H1 (cell line): ENCODE data around the gene EHBP1. TPM values are rescaled to one million over a fixed set of nuclear protein-coding genes. Genes with fewer than 3 reads are reported as not detected.

Experiments
- CTCF ChIA-PET: fragments of 300-600 bp; sonication (Branson Sonifier 250); formaldehyde crosslinking; loops from one replicate; lab custom pipeline; 2021; ENCODE audit not compliant: partially characterized antibody; lab: Charles Lee
- POLR2A ChIA-PET: fragments of 300-600 bp; sonication (Branson Sonifier 250); formaldehyde crosslinking; loops from one replicate; lab custom pipeline; 2021; ENCODE audit warnings: inconsistent platforms; ENCODE audit not compliant: partially characterized antibody; lab: Charles Lee
- DNase-seq, 2 experiments: peaks; one replicate each; pipeline versions ENCODE4 v3.0.0 to v3.0.0-alpha.2; 2010 to 2022; ENCODE audit warnings: low spot score in 2 of 2, low read depth in 1 of 2, mixed read lengths in 1 of 2
- FAIRE-seq: peaks from 2 replicates; lab custom pipeline; 2011; peaks lifted over from hg19 to GRCh38; lab: Jason Lieb, UNC
- H2AFZ ChIP-seq: 2 replicates; pipeline ENCODE4 v1.8.1; 2012; ENCODE audit warnings: low read length, inconsistent platforms
- H2AK5ac ChIP-seq: 2 replicates; pipeline ENCODE4 v1.6.1; 2013; ENCODE audit warnings: low read depth, low read length
- H2BK120ac ChIP-seq: replicated peaks from 2 replicates; pipeline ENCODE3; 2013; ENCODE audit warnings: low read depth, low read length, inconsistent platforms
- H2BK12ac ChIP-seq: 2 replicates; pipeline ENCODE4 v1.6.1; 2013; ENCODE audit warnings: low read depth, low read length
- H2BK15ac ChIP-seq: 2 replicates; pipeline ENCODE4 v1.6.1; 2013; ENCODE audit warnings: low read length
- H2BK20ac ChIP-seq: 2 replicates; pipeline ENCODE4 v1.6.1; 2013; ENCODE audit warnings: low read length
- H2BK5ac ChIP-seq: 2 replicates; pipeline ENCODE4 v1.6.1; 2013; ENCODE audit warnings: low read depth, low read length
- H3K14ac ChIP-seq: 2 replicates; pipeline ENCODE4 v1.6.1; 2013; ENCODE audit warnings: inconsistent platforms; ENCODE audit not compliant: insufficient read length
- H3K18ac ChIP-seq: 2 replicates; pipeline ENCODE4 v1.6.1; 2013; ENCODE audit warnings: low read length; ENCODE audit errors: extremely low read depth
- H3K23ac ChIP-seq: 2 replicates; pipeline ENCODE4 v1.6.1; 2013; ENCODE audit warnings: inconsistent platforms; ENCODE audit not compliant: insufficient read length
- H3K23me2 ChIP-seq: 2 replicates; pipeline ENCODE4 v1.6.1; 2013; ENCODE audit warnings: low read depth, low read length
- H3K27ac ChIP-seq: 2 replicates; pipeline ENCODE4 v1.6.1; 2011; ENCODE audit warnings: low read depth, low read length, inconsistent platforms
- H3K27me3 ChIP-seq, 4 experiments: replicated peaks in 1 of 4; 1 replicate in 1 of 4; 2 replicates in 3 of 4; pipeline versions ENCODE4 v1.6.1 to v1.8.1; 2011 to 2013; ENCODE audit warnings: low read length in 3 of 4, mild to moderate bottlenecking in 3 of 4, inconsistent platforms in 2 of 4, mixed read lengths in 2 of 4, moderate library complexity in 1 of 4; ENCODE audit not compliant: control insufficient read depth in 3 of 4, insufficient read depth in 3 of 4; ENCODE audit errors: extremely low read depth in 1 of 4
- H3K36me3 ChIP-seq, 4 experiments: 2 replicates each; pipeline versions ENCODE4 v1.6.1 to v1.8.1; 2011 to 2013; ENCODE audit warnings: mild to moderate bottlenecking in 4 of 4, low read length in 3 of 4, moderate library complexity in 2 of 4, control low read depth in 1 of 4, inconsistent platforms in 1 of 4; ENCODE audit not compliant: insufficient read depth in 4 of 4, control insufficient read depth in 2 of 4
- H3K4ac ChIP-seq: replicated peaks from 2 replicates; pipeline ENCODE3; 2013; ENCODE audit warnings: low read length, low read depth, mixed read lengths, inconsistent platforms; ENCODE audit not compliant: insufficient read length
- H3K4me1 ChIP-seq, 4 experiments: replicated peaks in 1 of 4; 1 replicate in 1 of 4; 2 replicates in 3 of 4; pipeline versions ENCODE4 v1.6.1 to v1.8.1; 2011 to 2013; ENCODE audit warnings: low read length in 3 of 4, inconsistent platforms in 2 of 4, mixed read lengths in 1 of 4; ENCODE audit not compliant: insufficient read depth in 4 of 4, control insufficient read depth in 3 of 4
- H3K4me2 ChIP-seq, 2 experiments: 2 replicates each; pipeline versions ENCODE4 v1.6.1 to v1.8.1; 2011 to 2013; ENCODE audit warnings: low read depth in 2 of 2, low read length in 2 of 2, control low read depth in 1 of 2, inconsistent platforms in 1 of 2, mild to moderate bottlenecking in 1 of 2; ENCODE audit not compliant: insufficient read depth in 1 of 2
- H3K4me3 ChIP-seq, 4 experiments: fragments of 200-600, 300-600 bp in 1 of 4; sonication (generic), shearing (Covaris generic), sonication (Bioruptor Twin) in 1 of 4; 2 replicates each; pipeline versions ENCODE4 v1.5.1 to v1.8.1; 2011 to 2016; ENCODE audit warnings: low read length in 4 of 4, low read depth in 3 of 4, control low read depth in 2 of 4, inconsistent platforms in 2 of 4, mild to moderate bottlenecking in 2 of 4, mixed read lengths in 1 of 4, moderate library complexity in 1 of 4; ENCODE audit not compliant: insufficient read depth in 2 of 4; ENCODE audit errors: extremely low read depth in 1 of 4
- H3K56ac ChIP-seq: replicated peaks from 2 replicates; pipeline ENCODE3; 2013; ENCODE audit warnings: low read depth, mild to moderate bottlenecking, mixed read lengths, low read length, inconsistent platforms; ENCODE audit not compliant: insufficient read length
- H3K79me1 ChIP-seq: 2 replicates; pipeline ENCODE4 v1.6.1; 2013; ENCODE audit warnings: low read depth, low read length, control low read depth
- H3K79me2 ChIP-seq, 2 experiments: 2 replicates each; pipeline versions ENCODE4 v1.6.1 to v1.8.1; 2012 to 2013; ENCODE audit warnings: low read length in 2 of 2, mild to moderate bottlenecking in 2 of 2, inconsistent platforms in 1 of 2; ENCODE audit not compliant: insufficient read depth in 2 of 2, control insufficient read depth in 1 of 2
- H3K9ac ChIP-seq, 4 experiments: replicated peaks in 1 of 4; 1 replicate in 1 of 4; 2 replicates in 3 of 4; pipeline versions ENCODE4 v1.6.1 to v1.8.1; 2011 to 2013; ENCODE audit warnings: low read depth in 3 of 4, low read length in 3 of 4, control low read depth in 2 of 4, mild to moderate bottlenecking in 2 of 4, moderate library complexity in 2 of 4, inconsistent platforms in 1 of 4; ENCODE audit errors: extremely low read depth in 1 of 4
- H3K9me3 ChIP-seq, 2 experiments: 2 replicates each; pipeline versions ENCODE4 v1.6.1 to v1.8.1; 2012 to 2013; ENCODE audit warnings: mild to moderate bottlenecking in 2 of 2, moderate library complexity in 2 of 2, control low read depth in 1 of 2, inconsistent platforms in 1 of 2, low read depth in 1 of 2, low read length in 1 of 2, mixed read lengths in 1 of 2; ENCODE audit not compliant: insufficient read depth in 2 of 2
- H4K20me1 ChIP-seq, 2 experiments: replicated peaks in 1 of 2; 2 replicates each; pipeline versions ENCODE3 to v1.8.1; 2011 to 2013; ENCODE audit warnings: inconsistent platforms in 2 of 2, low read length in 2 of 2, mild to moderate bottlenecking in 1 of 2; ENCODE audit not compliant: insufficient read depth in 2 of 2, control insufficient read depth in 1 of 2
- H4K5ac ChIP-seq: 2 replicates; pipeline ENCODE4 v1.6.1; 2013; ENCODE audit warnings: low read length, low read depth, mixed read lengths, inconsistent platforms; ENCODE audit not compliant: insufficient read length
- H4K8ac ChIP-seq: 2 replicates; pipeline ENCODE4 v1.8.0; 2013; ENCODE audit warnings: mild to moderate bottlenecking, moderate library complexity, low read length, inconsistent platforms; ENCODE audit not compliant: insufficient read depth; ENCODE audit errors: extremely low read depth
- H4K91ac ChIP-seq: replicated peaks from 2 replicates; pipeline ENCODE3; 2013; ENCODE audit warnings: low read length, mixed read lengths, inconsistent platforms; ENCODE audit not compliant: insufficient read length
- ASH2L ChIP-seq: fragments of 200-600, 300-600 bp; sonication (generic); IDR thresholded peaks from one replicate; pipeline ENCODE4 v1.7.1; 2017; ENCODE audit warnings: low read length
- CBX8 ChIP-seq: fragments of 300-800, 300-1000 bp; sonication (generic); IDR thresholded peaks from 2 replicates; pipeline ENCODE4 v1.7.1; 2016; ENCODE audit warnings: low read depth, low read length, borderline replicate concordance
- EZH2 ChIP-seq: fragments of 200-600 bp; sonication (generic); IDR thresholded peaks from 2 replicates; pipeline ENCODE4 v1.7.1; 2012; ENCODE audit warnings: low read depth, mild to moderate bottlenecking, moderate library complexity, low read length, inconsistent platforms; ENCODE audit not compliant: severe bottlenecking
- KDM1A ChIP-seq: fragments of 200-600, 300-600 bp; sonication (generic); IDR thresholded peaks from 2 replicates; pipeline ENCODE4 v1.7.1; 2016; ENCODE audit warnings: mild to moderate bottlenecking, low read length, borderline replicate concordance
- SAP30 ChIP-seq: fragments of 300-600 bp; sonication (generic); IDR thresholded peaks from 2 replicates; pipeline ENCODE4 v1.7.1; 2012; ENCODE audit warnings: low read length, moderate library complexity, mild to moderate bottlenecking, inconsistent platforms; ENCODE audit not compliant: insufficient read depth, insufficient replicate concordance
- SP2 ChIP-seq: IDR thresholded peaks from 2 replicates; pipeline ENCODE4 v1.6.1; 2012; ENCODE audit warnings: mild to moderate bottlenecking, low read length, inconsistent platforms
- polyA plus RNA-seq, 7 experiments: library from polyadenylated mRNA; depleted of rRNA in 3 of 7; stranded (reverse) in 5 of 7; unstranded in 2 of 7; fragments of >200 nt in 5 of 7; fragments of 200-250 nt in 2 of 7; gene quantifications; 1 replicate in 5 of 7; 2 replicates in 1 of 7; 4 replicates in 1 of 7; pipeline versions ENCODE4 v1.2.1 to v1.2.3, GENCODE V29; 2011 to 2013; ENCODE audit warnings: missing spikeins in 2 of 7, mixed read lengths in 2 of 7
- total RNA-seq: library from RNA; stranded (reverse); fragmentation: NEBNext Ultra II Directional; extraction: Animal tissue kit (Norgen Biotek cat#: 25700); gene quantifications from 2 replicates; pipeline ENCODE4 v1.2.1, GENCODE V29; 2021
- TF ChIP-seq, protein P1 (sequence below): IDR thresholded peaks from 2 replicates; pipeline ENCODE4 v1.6.1; 2012; ENCODE audit warnings: low read length, inconsistent platforms

EHBP1 gene
- total and polyA plus RNA-seq, 2 of the 8 experiments (the other 6 are each of a cell fraction or from before 2014, with no cell fraction given) = 12.0 to 64.1 TPM

DNA sequence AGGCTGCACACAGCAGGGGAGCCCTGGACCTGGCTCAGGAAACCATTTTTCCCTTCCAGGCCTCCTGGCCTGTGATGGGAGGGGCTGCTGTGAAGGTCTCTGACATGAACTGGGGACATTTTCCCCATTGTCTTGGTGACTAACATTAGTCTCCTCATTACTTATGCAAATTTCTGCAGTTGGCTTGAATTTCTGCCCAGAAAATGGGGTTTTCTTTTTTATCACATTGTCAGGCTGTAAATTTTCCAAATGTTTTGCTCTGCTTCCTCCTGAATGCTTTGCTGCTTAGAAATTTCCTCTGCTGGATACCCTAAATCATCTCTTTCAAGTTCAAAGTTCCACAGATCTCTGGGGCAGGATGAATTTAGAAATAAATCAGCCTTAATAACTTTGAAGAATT, 78.2 kb downstream of the EHBP1 start:
- Histone ChIP-seq H4K91ac (no peak overlapping the region), H3K4me3 (no peak overlapping the region), H2BK5ac (no peak overlapping the region), H2AFZ (no peak overlapping the region), H2BK12ac (no peak overlapping the region), H2AK5ac (no peak overlapping the region), H4K5ac (no peak overlapping the region), H2BK15ac (no peak overlapping the region), H3K27ac (no peak overlapping the region), H3K23ac (no peak overlapping the region), H3K9me3 (peaks cover 11 to 12% of the 10 kb centered on the region in 2 experiments; a peak in 3 of 4 replicates), H3K14ac (no peak overlapping the region), H3K23me2 (no peaks in the 10 kb centered on the region), H3K36me3 (peaks cover 0 to 11% (median 0%) of the 10 kb centered on the region in 4 experiments; a peak in 2 of 8 replicates), H3K4me2 (no peak overlapping the region), H3K18ac (no peak overlapping the region), H3K4me1 (peaks cover 0 to 4% (median 2%) of the 10 kb centered on the region in 4 experiments; a peak in 1 of 7 replicates), H4K8ac (no peak overlapping the region), H3K56ac (no peak overlapping the region), H3K79me1 (no peaks in the 10 kb centered on the region; the same call in 1 of the 2 replicates), H3K9ac (no peak overlapping the region), H2BK20ac (no peak overlapping the region), H2BK120ac (no peak overlapping the region), H4K20me1 (peaks cover 0 to 4% of the 10 kb centered on the region in 2 experiments), H3K79me2 (peaks cover 0 to 5% of the 10 kb centered on the region in 2 experiments; a peak in 2 of 4 replicates), H3K4ac (no peak overlapping the region), H3K27me3 (no peaks in the 10 kb centered on the region)
- CTCF ChIA-PET = no interaction called here
- no peak for FAIRE-seq
- TF ChIP-seq ASH2L (no peak), SAP30 (no peak), SP2 (no peak), EZH2 (no peak), KDM1A (no peak), CBX8 (no peak)
- TF ChIP-seq, protein P1, sequence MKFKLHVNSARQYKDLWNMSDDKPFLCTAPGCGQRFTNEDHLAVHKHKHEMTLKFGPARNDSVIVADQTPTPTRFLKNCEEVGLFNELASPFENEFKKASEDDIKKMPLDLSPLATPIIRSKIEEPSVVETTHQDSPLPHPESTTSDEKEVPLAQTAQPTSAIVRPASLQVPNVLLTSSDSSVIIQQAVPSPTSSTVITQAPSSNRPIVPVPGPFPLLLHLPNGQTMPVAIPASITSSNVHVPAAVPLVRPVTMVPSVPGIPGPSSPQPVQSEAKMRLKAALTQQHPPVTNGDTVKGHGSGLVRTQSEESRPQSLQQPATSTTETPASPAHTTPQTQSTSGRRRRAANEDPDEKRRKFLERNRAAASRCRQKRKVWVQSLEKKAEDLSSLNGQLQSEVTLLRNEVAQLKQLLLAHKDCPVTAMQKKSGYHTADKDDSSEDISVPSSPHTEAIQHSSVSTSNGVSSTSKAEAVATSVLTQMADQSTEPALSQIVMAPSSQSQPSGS = no peak
- POLR2A ChIA-PET = no interaction called here
- DNase-seq = no peak
